Fibroblast of the aortic adventitia (primary cell): ENCODE results near the gene DPP7. TPM values are rescaled to one million over a fixed set of nuclear protein-coding genes. Genes with fewer than 3 reads are reported as not detected.

Experiments
- DNase-seq: peaks from one replicate; pipeline ENCODE4 v3.0.0-alpha.2; 2010; ENCODE audit warnings: low read depth
- H3K4me3 ChIP-seq: 2 replicates; pipeline ENCODE4 v1.5.1; 2011; ENCODE audit warnings: low read depth, mild to moderate bottlenecking, control low read depth, low read length, moderate library complexity
- total RNA-seq: library from RNA; depleted of rRNA; stranded (reverse); fragments of >200 nt; gene quantifications from 2 replicates; pipeline ENCODE4 v1.2.3, GENCODE V29; 2012; ENCODE audit warnings: low replicate concordance
- TF ChIP-seq, protein P1 (sequence below): IDR thresholded peaks from 2 replicates; pipeline ENCODE4 v1.5.1; 2011; ENCODE audit warnings: mild to moderate bottlenecking, low read length, control low read depth, inconsistent platforms; ENCODE audit not compliant: insufficient read depth

Gene DPP7
- total RNA-seq, result 69.5 and 72.3 TPM in 2 replicates

DNA sequence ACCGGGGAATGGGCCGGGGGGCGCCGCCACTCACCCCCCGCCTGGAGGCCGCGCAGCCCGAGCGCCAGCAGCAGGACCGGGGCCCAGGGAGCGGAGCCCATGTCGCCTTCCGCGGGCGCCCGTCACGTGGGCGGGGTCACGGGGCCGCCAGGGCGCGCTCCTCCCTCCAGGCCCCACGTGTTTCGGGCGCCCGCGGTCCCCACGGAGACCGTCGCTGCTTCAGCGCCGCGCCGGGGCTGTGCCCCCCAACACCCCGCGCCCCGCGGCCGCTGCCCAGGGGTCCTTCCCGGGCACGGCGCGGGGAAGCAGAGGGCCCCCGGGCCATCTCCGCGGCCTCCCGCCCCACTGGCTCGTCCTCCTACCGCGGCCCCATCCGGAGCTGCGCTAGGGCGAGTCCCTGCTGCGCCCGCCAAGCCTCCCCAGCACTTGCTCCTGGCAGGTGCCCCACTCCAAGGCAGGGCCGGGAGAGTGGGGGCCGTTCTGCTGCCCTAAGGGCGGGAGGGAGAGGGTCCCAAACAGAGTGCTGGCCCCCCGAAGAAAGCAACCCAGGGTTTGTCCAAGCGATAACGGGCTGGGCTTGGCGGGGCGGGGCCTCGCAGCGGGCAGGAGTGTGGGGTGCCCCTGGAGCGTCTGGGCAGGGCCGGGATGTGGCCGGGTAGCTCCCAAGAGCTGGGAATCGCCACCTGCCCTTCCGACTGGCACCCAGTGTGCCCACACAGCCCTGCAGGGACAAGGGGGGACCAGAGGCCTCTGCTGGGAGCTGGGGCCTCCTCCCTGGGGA is at the start of gene DPP7:
TSS of gene DPP7 (minus strand) at position 121 of the 781 bp plus-strand sequence. CDS start at position 101, 20 bp downstream.
- DNase-seq, result peak; percentile 27
- H3K4me3 ChIP-seq, result peak within 1 kb of the TSS; percentile 69
- TF ChIP-seq, protein P1, sequence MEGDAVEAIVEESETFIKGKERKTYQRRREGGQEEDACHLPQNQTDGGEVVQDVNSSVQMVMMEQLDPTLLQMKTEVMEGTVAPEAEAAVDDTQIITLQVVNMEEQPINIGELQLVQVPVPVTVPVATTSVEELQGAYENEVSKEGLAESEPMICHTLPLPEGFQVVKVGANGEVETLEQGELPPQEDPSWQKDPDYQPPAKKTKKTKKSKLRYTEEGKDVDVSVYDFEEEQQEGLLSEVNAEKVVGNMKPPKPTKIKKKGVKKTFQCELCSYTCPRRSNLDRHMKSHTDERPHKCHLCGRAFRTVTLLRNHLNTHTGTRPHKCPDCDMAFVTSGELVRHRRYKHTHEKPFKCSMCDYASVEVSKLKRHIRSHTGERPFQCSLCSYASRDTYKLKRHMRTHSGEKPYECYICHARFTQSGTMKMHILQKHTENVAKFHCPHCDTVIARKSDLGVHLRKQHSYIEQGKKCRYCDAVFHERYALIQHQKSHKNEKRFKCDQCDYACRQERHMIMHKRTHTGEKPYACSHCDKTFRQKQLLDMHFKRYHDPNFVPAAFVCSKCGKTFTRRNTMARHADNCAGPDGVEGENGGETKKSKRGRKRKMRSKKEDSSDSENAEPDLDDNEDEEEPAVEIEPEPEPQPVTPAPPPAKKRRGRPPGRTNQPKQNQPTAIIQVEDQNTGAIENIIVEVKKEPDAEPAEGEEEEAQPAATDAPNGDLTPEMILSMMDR, result no peak

DNA sequence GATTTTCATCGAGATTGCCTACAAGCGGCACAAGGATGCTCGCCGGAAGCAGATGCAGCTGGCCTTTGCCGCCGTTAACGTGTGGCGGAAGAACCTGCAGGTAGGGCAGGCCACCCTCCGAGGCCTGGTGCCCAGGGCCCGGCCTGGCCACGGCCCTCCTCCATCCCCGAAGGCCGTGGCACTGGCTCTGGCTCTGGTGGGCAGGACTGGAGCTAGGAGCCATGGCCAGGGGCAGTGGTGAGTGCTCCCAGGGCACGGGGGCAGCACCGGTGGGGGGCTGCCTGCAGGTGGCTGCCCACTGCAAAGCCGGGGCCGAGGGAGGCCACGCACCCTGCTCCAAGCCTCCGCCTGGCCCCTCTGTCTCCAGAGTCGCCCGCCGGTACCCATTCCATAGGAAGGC is 49.3 kb upstream of the DPP7 start:
- no peak overlapping the region for H3K4me3 ChIP-seq
- TF ChIP-seq, protein P1, result no peak
- DNase-seq, result no peak

DNA sequence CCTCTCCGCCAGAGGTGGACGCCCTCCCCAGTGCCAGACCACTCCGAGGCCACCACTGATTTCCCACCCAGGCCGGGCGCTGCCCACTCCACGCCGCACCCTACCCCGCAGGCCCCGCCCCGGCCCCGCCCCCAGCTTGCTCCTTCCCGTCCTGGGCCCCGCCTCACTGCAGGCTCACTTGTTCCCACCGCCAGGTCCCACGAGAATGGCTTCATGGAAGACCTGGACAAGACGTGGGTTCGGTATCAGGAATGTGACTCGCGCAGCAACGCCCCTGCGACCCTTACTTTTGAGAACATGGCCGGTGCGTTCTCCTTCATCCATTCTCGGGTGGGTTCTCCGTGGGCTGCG is 48.8 kb upstream of the DPP7 start:
- TF ChIP-seq, protein P1, result no peak
- no peak for DNase-seq

DNA sequence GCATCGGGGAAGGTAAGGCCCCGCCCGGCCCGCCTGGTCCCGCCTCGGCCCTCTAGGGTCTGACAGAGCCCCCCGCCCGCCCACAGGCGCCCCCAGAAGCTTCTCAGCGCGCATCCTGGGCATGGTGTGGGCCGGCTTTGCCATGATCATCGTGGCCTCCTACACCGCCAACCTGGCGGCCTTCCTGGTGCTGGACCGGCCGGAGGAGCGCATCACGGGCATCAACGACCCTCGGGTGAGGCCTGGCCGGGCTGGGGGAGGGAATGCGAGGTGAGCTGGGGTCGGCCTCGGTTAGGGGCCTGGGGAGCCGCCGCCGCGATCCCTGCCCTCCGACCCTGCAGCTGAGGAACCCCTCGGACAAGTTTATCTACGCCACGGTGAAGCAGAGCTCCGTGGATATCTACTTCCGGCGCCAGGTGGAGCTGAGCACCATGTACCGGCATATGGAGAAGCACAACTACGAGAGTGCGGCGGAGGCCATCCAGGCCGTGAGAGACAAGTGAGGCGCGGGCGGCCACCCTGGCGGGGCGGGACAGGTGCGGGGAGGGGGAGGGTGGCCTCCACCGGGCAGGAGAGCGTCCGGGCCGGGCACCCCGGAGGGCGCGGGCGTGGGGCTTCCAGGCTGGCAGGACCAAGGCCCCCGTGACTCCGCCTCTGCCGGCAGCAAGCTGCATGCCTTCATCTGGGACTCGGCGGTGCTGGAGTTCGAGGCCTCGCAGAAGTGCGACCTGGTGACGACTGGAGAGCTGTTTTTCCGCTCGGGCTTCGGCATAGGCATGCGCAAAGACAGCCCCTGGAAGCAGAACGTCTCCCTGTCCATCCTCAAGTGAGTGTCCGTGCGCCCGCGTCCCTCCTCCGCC is 48.2 kb upstream of the DPP7 start:
- DNase-seq, result peak; percentile 6
- H3K4me3 ChIP-seq, result peak overlapping the region; percentile 42
- TF ChIP-seq, protein P1, result no peak

More for the DNA sequence above, 48.8 kb upstream of the DPP7 start:
- H3K4me3 ChIP-seq, result peak overlapping the region; percentile 42

DNA sequence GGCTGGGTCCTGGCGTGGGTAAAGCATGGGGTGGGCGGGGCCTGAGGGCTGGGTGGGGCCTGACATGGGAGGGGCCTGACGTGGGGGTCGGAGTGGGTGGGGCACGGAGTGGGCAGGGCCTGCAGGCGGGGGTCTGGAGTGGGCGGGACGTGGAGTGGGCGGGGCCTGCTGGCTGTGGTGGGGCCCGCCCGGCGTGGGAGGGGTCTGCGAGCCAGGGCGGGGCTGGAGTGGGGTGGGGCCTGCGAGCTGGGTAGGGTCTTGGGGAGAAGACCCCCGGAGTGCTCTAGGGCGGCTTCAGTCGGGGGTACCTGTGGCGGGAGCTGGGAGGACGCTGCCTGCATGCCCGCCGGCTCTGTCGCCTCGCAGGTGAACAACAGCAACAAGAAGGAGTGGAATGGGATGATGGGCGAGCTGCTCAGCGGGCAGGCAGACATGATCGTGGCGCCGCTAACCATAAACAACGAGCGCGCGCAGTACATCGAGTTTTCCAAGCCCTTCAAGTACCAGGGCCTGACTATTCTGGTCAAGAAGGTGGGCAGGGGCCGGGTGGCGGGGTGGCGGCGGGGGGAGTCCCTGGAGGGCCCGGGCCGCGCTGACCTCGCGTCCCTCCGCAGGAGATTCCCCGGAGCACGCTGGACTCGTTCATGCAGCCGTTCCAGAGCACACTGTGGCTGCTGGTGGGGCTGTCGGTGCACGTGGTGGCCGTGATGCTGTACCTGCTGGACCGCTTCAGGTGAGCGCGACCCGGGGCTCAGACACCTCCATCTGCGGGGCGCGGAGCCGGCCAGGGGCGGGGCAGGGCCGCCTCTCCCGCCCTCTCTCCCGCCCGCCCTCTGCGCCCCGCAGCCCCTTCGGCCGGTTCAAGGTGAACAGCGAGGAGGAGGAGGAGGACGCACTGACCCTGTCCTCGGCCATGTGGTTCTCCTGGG is 47.3 kb upstream of the DPP7 start:
- TF ChIP-seq, protein P1, result no peak
- DNase-seq, result no peak
- no peak overlapping the region for H3K4me3 ChIP-seq
